GM18858 (cell line): ENCODE measurements around the gene TAMALIN.
A peak's percentile ranks its signal among the peaks of the same experiment; 100 is the strongest.

Experiments used
- ATAC-seq: cut with Tn5 transposase; IDR thresholded peaks from one replicate; pipeline ENCODE4 v1.9.1; 2021; ENCODE audit not compliant: unreplicated experiment

TAMALIN gene

DNA sequence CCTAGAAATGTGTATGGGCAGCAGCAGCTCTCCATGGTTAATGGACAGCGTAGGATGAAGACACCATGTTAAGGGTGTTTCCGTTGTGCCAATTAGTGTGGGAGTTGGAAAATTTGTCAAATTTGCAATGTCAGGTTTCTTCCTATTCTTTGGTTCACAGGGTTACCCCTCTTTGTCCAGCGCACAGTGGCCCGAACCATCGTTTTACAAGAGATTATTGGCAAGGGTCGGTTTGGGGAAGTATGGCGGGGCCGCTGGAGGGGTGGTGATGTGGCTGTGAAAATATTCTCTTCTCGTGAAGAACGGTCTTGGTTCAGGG is 26.0 kb upstream of the TAMALIN start:
- ATAC-seq: no peak

DNA sequence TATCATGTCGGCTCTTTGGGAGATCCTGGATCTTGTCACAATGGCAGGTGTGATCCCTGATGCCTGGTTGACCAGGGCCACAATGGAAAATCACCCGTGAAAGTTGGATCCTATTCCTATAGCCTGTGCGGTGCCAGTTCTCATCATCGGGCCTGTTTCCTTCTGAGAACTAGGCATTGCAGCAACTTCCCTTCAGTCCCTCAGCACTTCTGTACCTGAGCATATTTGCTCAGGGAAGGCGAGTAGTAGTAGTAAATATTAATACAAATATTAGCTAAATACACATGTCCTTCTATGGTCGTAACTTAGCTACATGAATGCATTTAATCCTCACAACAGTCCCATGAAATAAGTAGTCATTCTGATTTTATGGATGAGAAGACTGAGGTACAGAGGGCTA is 22.1 kb upstream of the TAMALIN start:
- ATAC-seq: no peak

DNA sequence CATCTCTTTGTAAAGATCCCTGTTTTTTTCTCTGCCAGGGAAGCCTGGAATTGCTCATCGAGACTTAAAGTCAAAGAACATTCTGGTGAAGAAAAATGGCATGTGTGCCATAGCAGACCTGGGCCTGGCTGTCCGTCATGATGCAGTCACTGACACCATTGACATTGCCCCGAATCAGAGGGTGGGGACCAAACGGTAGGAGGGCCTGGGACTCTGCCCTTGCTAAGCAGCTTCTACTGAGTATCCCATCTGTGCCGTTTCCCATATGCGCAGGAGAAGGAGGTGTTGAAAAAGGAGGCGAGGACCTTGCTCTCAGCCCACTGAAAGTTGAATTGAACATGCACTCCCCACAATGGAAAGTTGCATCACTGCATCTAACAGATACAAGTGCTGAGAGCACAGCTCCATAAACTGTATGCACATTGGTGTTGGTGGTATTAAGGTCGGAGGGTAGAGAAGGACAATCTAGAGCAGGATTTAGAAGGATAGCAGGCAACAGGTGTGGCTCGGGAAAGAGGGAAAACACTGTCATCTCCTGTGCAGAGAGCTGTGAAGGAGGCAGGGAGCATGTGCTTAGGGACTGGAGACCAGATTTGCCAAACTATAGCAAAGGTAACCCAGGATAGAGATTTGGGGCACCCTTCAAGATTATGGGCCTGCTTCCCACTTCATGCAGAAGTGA is 21.5 kb upstream of the TAMALIN start:
- no peak for ATAC-seq

DNA sequence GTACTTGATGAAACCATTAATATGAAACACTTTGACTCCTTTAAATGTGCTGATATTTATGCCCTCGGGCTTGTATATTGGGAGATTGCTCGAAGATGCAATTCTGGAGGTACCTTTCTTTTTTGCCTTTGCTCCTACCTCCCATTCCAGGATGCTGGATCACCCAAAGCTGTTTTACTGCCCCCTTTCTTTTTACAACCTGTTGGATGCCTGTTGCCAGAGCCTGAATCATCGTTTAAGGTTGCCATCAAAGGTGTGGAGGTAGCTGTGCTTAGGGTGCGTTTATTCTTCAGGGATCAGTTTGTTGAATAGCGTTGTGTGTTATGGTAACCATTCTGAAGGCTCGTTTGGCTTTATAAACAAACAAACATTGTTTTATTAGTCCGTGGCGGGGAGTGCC is 19.9 kb upstream of the TAMALIN start:
- no peak for ATAC-seq

DNA sequence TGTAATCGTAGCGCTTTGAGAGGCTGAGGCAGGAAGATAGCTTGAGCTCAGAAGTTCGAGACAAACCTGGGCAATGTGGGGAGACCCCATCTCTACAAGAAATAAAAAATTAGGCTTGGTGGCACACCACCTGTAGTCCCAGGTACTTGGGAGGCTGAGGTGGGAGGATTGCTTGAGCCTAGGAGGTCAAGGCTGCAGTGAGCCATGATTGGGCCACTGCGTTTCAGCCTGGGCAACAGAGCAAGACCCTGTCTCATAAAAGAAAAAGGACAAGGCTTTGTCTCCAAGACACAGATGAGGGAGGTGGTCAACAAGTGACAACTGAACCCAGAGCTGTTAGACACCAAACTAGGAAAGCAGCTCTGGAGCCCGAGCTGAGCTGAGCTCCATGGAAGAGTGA is 14.5 kb upstream of the TAMALIN start:
- ATAC-seq: no peak

DNA sequence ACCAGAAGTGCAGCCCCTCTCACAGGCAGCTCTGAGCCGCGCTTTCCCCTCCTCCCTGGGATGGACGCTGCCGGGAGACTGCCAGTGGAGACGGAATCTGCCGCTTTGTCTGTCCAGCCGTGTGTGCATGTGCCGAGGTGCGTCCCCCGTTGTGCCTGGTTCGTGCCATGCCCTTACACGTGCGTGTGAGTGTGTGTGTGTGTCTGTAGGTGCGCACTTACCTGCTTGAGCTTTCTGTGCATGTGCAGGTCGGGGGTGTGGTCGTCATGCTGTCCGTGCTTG is 12.3 kb upstream of the TAMALIN start:
- ATAC-seq: no peak

DNA sequence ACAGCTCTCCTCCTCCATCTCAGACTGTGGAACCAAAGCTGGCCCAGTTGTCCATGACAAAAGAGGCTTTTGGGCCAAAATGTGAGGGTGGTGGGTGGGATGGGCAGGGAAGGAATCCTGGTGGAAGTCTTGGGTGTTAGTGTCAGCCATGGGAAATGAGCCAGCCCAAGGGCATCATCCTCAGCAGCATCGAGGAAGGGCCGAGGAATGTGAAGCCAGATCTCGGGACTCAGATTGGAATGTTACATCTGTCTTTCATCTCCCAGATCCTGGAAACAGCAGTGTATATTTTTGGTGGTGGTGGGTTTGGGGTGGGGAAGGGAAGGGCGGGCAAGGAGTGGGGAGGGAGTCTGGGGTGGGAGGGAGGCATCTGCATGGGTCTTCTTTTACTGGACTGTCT is 11.8 kb upstream of the TAMALIN start:
- no peak for ATAC-seq

DNA sequence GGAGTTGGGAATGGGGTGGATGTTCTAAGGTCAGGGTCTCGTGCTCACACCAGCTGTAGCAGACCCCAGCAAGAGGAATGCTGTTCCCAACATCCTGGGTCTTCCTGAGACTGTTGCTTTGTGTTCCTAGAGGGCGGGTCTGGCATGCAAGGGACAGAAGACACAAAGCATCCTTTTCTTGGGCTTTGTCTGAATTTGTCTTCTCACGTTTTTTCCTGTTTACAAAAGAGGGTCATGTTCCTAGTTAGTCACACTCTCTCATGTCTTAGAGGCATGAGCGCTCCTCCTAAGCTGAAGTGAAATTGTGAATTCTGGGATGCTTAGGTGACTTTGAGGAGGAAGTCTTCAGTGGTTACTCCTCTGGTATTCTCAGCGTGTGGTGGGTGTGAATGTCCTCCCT is 9.6 kb upstream of the TAMALIN start:
- no peak for ATAC-seq

DNA sequence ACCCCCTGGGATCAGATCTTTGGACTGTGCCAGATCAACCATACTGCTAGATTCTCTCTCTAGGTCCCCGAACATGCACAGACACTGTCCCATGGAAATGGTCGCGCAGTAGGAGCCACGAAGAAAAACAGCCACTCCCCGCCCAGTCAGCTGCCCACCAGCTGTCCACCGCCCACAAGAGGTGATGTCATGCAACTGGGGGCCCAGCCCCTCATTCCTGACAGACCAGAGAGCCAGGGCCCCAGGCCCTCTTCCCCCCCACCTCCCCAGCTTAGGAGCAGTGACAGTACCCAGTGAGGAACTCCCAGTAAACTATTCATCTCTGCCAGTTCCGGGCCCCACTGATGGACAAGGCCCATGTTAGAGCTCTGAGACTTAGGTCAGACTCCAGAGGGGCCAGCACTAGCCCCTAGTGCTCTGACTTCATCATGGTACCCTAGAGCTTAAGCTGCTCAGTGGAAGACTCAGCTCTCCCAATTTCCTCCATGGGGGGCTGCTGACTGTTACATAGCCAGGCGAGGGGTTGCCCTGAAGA is 3.7 kb upstream of the TAMALIN start:
- no peak for ATAC-seq

DNA sequence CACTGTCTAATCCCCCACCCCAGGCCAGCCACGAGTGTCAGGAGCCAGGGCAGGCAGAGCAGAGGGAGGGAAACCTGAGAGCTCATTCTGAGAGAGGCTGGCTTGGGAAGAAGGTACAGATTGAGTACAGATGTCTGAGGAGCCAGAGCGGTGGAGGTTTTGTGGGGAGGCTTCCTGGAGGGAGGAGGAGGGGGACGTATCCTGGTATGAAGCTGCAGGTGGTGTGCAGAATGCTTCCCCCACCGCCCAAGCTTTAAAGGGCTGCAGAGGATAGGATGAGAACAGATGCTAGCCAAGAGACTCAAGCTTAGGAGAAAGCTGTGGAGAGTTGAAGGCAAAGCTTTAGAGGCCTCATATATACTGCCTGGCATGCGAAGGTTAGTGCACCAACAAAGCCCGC is 3.2 kb upstream of the TAMALIN start:
- no peak for ATAC-seq

DNA sequence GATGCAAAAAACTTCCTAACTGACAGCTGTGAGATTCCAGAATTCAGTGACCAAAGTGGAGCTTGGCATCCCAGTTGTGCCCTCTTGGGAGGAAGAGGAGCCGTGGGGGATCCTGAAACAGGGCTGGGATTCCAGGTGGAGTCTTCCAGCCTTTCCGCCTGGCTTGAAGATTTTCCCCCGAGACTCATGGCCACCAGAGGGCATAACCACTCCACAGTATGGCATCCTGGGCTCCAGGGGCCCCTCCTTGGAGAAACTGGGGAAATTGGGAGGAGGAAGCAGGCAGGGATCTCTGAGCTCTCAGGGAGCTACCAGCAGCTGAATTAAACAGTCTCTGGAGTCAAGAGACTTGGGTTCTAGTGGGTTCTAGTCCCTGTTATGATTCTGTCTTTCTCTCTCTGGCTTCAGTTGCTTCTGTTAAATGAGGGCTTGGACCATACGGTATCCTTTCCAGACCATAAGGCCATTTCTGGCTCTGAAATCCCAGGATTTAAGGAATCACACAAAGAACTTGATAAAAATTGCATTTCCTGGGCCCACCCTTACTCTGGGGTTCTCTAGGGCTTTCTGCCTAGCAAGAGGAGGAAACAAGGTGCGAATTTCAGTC is 2.6 kb upstream of the TAMALIN start:
- ATAC-seq: no peak

DNA sequence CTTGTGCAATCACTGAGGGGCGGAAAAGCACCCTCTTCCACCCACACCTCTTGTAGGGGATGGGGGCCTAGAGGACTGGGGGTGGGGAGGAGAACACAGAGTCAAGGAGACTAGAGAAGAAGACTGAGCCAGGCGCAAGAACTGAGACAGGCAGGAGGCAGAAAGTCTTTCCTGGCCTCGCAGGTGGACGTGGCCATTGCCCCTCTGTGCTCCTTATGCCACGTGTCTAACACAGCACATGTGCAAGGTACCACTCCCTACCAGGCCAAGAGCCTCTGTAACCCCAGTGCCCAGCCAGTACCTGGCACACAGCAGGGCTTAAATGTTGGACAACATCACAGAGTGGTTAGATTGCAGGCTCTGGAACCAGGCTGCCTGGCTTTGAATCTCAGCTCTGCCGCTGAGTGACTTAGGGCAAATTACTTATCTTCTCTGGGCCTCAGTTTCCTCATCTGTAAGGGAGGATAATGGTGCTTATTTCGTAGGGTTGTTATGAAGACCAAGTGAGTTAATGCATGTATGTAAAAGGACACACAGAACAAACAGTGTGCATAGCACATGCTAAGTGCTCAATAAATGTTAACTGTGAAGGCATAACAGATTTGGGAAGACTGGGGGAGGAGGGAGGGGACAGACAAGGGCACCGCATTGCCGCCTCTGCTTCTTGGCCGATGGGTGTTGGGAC is 1.4 kb upstream of the TAMALIN start:
- no peak for ATAC-seq

DNA sequence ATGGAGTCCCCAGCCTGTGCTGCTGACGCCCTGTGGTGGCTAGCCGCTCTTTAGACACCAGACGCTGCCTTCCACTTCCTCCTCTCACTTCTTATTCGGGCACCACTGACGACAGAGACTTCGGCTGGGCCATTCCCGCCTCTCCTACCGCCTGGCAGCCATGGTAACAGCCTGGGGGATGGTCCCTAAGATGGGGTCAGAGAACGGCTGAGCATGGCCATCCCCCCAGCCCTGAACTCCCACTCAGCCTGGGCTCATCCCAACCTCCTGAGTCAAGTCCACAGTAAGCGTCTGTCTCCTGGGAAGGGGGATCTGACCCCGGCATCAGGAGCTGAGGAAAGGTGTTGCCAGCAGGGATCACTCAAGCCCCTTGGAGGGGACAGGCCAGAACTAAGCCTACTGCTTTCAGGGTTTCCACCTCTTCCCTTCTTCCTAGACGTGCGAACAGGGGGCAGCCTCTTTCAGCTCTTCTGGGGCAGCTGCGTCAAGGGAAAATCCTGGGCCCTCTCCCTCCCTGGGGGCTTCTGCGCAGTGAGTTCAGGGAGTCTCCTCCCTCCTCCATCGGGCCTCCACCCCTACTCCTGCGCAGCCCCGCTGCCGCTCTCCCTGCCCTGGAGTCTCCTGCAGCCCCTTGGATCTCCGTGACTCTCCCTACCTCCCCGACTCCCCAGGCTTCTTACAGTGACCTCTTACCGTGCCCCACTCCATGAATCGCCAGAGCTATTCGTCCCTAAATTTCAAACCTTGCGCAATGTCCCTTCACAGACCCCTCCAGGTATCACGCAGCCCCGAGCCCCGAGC is 643 bp upstream of the TAMALIN start:
- ATAC-seq: peak; percentile 70

DNA sequence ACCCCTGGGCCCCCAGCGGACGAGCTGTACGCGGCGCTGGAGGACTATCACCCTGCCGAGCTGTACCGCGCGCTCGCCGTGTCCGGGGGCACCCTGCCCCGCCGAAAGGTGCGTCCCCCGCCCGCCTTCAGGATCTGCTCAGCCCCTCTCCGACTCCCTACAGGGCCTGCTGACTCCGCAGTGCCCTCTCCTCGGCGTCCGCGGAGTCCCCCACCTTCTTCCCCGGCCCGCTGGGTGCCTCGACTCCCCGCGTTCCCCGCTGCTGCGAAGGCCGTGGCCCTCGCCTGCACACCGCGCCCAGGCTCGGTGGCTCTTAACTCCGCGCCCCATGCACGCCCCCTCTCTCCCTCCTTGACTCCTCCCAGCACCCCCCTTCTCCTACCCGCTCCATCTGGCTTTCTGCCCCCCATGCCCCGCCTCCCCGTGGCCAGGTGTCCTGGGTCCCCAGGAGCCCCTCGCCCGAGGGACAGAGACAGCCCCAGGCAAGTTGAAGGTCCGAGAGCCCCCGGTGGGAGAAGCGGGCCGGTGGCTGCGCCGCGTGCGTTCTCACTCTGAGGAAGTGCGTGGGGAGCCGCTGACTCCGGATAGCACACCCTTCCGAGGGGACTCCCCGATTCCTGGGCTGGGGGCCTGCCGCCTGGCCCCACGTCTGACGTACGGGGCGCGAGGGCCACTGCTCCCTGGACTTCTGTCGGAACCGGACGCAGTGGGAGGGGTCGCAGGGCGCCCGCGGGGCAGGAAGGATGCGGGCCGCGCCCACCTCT is 594 bp downstream of the TAMALIN start:
- no peak for ATAC-seq

DNA sequence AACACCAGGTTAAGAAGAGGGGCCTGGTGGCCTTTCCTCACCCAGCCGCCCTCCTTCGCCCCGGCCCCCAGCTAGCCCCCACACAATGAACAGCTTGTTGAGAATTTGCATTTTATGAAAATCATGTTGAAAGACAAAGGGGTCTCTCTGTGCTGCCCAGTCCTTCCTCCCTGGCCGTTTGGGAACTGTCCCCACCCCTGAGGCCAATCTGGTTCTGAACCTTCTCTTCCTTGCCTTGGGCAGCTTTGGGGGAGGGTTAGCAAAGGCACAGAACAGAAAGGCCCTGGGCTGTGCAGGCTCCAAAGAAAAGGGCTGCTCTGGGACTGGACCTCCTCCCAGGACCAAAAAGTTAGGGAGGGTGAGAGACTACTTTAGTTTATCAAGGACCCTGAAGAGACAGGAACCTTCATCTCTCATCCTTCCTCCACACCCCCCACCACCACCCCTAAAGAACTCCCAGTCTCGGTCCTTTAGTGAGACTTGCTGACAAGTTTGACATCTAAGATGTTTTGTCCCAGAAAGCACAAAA is 1.3 kb downstream of the TAMALIN start:
- ATAC-seq: no peak

DNA sequence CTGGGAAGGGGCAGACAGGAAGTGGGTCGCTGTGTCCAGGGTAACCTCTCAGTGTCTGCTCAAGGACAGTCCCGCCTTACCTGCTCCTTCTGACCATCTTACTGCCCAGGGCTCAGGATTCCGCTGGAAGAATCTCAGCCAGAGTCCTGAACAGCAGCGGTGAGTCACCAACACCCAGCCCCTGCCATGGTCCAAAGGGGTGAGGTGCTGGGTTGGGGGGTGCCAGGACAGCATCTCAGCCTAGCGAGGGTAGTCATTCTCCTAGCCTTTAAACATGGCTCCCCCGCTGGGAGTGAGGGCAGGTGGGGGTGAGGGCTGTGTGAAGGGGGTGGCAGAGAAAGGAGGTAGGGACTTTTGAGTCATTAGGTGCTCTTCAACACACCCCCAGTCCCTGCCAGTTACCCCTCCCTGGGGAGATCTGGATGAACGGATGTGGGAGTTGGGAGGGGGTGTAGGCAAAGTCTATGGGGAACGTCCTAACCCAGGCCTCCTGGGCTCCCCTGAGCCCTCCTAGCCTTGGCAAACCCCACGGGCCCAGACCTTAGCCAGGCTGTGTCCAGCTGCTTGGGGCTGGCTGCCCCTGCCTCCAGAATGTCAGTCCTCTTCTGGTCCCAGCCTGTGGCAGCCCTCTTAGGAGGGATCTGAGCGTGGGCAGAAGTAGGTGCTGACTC is 2.5 kb downstream of the TAMALIN start:
- no peak for ATAC-seq

DNA sequence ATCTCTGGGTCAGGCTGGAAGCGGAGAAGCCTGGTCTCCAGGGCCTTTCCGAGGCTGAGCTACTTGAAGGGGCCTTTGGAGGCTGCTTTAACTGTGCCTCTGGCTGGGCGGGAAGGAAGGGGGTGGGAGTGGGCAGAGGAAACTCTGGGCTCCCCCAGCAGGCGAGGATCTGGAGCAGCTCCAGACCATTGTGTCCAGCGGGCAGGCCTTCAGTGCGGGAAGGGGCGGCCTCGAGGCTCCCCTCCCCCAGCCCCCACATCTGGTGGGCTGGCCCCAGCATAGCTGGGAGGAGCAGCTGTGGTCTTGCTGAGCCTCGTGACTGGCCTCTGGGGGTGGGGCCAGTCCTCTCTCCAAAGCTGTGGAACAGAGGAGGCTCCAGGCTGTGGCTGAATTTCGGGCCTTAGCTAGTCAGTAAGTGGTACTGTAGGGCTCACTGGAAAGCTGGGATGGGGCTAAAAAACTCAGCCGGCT is 3.4 kb downstream of the TAMALIN start:
- ATAC-seq: no peak

DNA sequence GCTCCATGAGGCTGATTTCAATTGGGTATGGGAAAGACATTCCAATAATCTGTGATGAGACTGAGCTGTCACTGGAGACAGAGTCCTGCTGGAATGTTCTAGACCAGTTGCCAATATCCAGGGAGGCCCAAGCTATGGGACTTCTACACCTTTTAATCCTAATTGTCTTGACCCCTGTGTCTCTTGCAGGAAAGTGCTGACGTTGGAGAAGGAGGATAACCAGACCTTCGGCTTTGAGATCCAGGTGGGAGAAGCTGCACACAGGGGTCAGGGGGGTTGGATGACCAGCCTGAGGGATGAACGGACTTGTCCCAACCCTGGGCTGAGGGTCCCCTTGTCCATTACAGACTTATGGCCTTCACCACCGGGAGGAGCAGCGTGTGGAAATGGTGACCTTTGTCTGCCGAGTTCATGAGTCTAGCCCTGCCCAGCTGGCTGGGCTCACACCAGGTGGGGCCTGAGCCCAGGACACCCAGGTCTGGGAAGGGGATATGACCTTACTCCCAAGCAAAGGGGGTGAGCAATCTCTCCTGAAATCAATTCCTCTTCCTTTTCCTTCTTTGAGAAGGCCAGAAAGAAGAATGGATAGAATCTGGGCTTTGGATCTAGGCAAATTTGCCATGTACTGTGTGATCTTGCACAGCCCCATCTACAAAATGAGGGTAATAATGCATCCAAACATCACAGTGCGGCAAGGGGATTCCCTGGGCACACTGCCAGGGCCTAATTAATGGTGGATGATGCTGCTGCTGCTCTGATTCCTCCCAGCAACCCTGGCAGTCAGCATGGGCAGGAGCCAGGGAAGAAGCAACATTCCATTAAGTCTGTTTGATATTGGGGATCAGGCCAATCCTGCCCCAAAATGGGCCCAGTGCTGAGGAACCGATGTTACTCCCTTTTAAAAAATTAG is 4.2 kb downstream of the TAMALIN start:
- ATAC-seq: no peak

DNA sequence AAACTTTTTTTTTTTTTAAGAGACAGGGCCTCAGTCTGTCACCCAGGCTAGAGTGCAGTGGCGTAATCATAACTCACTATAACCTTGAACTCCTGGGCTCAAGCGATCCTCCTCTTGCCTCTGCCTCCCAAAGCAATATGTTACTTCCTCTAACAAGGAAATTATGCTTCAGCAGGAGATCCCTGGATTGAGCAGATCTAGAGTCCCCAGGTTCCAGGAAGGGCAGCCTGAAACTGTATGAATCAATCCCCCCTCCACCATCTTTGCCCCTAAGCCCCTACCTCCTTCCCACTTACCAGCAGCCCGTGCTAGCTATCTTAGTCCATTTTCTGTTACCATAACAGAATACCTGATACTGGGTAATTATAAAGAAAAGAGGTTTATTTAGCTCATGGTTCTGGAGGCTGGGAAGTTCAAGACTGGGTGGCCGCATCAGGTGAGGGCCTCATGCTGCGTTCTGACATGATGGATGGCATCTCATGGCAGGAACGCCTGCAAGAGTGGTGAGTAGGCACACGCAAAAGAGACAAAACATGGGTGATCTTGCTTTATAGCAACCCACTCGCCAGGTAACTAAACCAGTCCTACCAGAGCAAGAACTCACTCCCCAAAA is 5.0 kb downstream of the TAMALIN start:
- no peak for ATAC-seq
